Tibial nerve (tissue), 3 donors: ENCODE measurements around the gene TAS2R10.

Experiments
- CTCF ChIP-seq, 5 experiments: fragments of 200-600 bp in 3 of 5; fragments of 450-650 bp in 2 of 5; sonication (generic) in 3 of 5; IDR thresholded peaks; one replicate each; pipeline ENCODE4 v1.5.1; 2016 to 2019; ENCODE audit warnings: antibody characterized with exemption in 5 of 5, mild to moderate bottlenecking in 3 of 5, moderate library complexity in 2 of 5
- POLR2A ChIP-seq, 2 donors: fragments of 450-650 bp; IDR thresholded peaks; one replicate each; pipeline ENCODE4 v1.6.1; 2017; ENCODE audit warnings: antibody characterized with exemption in 2 of 2, mild to moderate bottlenecking in 2 of 2, moderate library complexity in 2 of 2

GRCh38 chr12:10826258-10826657 is at the start of gene TAS2R10:
- TF ChIP-seq POLR2A (IDR thresholded peaks at IDR 0.05) (no peak), CTCF (IDR thresholded peaks at IDR 0.05) (no peak)
